HepG2 (cell line): ENCODE data around the gene PSMB3. TPM values are rescaled to one million over a fixed set of nuclear protein-coding genes. Genes with fewer than 3 reads are reported as not detected.
A peak's percentile ranks its signal among the peaks of the same experiment; 100 is the strongest.

ENCODE experiments used
- ASH2L ChIP-seq: fragments of 300-600, 200-600 bp; sonication (generic); IDR thresholded peaks from 2 replicates; pipeline ENCODE4 v1.7.0; 2017; ENCODE audit warnings: low read depth, mild to moderate bottlenecking, moderate library complexity, mixed read lengths, low read length; ENCODE audit not compliant: insufficient read length
- ATF6 ChIP-seq: sonication (generic); formaldehyde crosslinking; conservative IDR thresholded peaks from 2 replicates; pipeline ENCODE4 v1.4.0; 2020; ENCODE audit warnings: missing genetic modification reagents
- ATF7 ChIP-seq, 2 experiments: fragments of 450-650 bp in 1 of 2; sonication (generic) in 1 of 2; formaldehyde crosslinking in 1 of 2; IDR thresholded peaks; 2 replicates each; pipeline versions ENCODE4 v1.4.0 to v1.6.1; 2016 to 2020; ENCODE audit warnings: antibody characterized with exemption in 1 of 2, mild to moderate bottlenecking in 1 of 2, missing genetic modification reagents in 1 of 2
- CHD2 ChIP-seq: IDR thresholded peaks from 2 replicates; pipeline ENCODE4 v1.6.1; 2011; ENCODE audit warnings: low read depth, low read length, improper control_type of control experiment
- DBP ChIP-seq: sonication (generic); formaldehyde crosslinking; IDR thresholded peaks from 2 replicates; pipeline ENCODE4 v1.4.0; 2020; ENCODE audit warnings: missing genetic modification reagents; ENCODE audit errors: not compliant biosample characterization
- GATAD1 ChIP-seq: IDR thresholded peaks from 2 replicates; pipeline ENCODE4 v1.6.1; 2016; ENCODE audit warnings: missing genetic modification reagents, missing compliant biosample characterization
- GMEB2 ChIP-seq: IDR thresholded peaks from 2 replicates; pipeline ENCODE4 v1.6.1; 2016; ENCODE audit warnings: missing biosample characterization, missing genetic modification reagents, low read depth
- KDM1A ChIP-seq: IDR thresholded peaks from 2 replicates; pipeline ENCODE4 v1.6.1; 2016; ENCODE audit warnings: missing compliant biosample characterization
- MXD4 ChIP-seq: IDR thresholded peaks from 2 replicates; pipeline ENCODE4 v1.6.1; 2016; ENCODE audit warnings: mild to moderate bottlenecking, missing biosample characterization, missing genetic modification reagents
- PREB ChIP-seq: sonication (generic); formaldehyde crosslinking; IDR thresholded peaks from 2 replicates; pipeline ENCODE4 v1.4.0; 2020; ENCODE audit warnings: missing genetic modification reagents
- RAD21 ChIP-seq: fragments of 450-650 bp; formaldehyde crosslinking; IDR thresholded peaks from 2 replicates; pipeline ENCODE4 v1.5.0; 2020; ENCODE audit warnings: mild to moderate bottlenecking
- RFX3 ChIP-seq: IDR thresholded peaks from 2 replicates; pipeline ENCODE4 v1.6.1; 2016; ENCODE audit warnings: missing biosample characterization, missing genetic modification reagents
- RFXANK ChIP-seq: IDR thresholded peaks from 2 replicates; pipeline ENCODE4 v1.6.1; 2016
- SMAD3 ChIP-seq: sonication (generic); formaldehyde crosslinking; IDR thresholded peaks from 2 replicates; pipeline ENCODE4 v1.4.0; 2020; ENCODE audit warnings: missing genetic modification reagents
- SMARCE1 ChIP-seq: fragments of 450-650 bp; IDR thresholded peaks from 2 replicates; pipeline ENCODE4 v1.6.1; 2017; ENCODE audit warnings: borderline replicate concordance
- U2AF2 ChIP-seq: fragments of 200-400 bp; formaldehyde crosslinking; IDR thresholded peaks from 2 replicates; pipeline ENCODE4 v1.6.1; 2017; ENCODE audit warnings: low read depth, mild to moderate bottlenecking, low read length
- XBP1 ChIP-seq: sonication (generic); formaldehyde crosslinking; IDR thresholded peaks from 2 replicates; pipeline ENCODE4 v1.5.0; 2020; ENCODE audit warnings: missing genetic modification reagents
- YY1 ChIP-seq: IDR thresholded peaks from 2 replicates; pipeline ENCODE4 v1.6.1; 2011; ENCODE audit warnings: low read length, low read depth, moderate library complexity, mild to moderate bottlenecking; ENCODE audit not compliant: insufficient read depth, insufficient replicate concordance
- ZFAT ChIP-seq: sonication (generic); formaldehyde crosslinking; conservative IDR thresholded peaks from 2 replicates; pipeline ENCODE4 v1.8.1; 2023; ENCODE audit warnings: missing genetic modification reagents, inconsistent platforms
- ZMAT5 ChIP-seq: sonication (generic); formaldehyde crosslinking; IDR thresholded peaks from 2 replicates; pipeline ENCODE4 v1.5.0; 2020; ENCODE audit warnings: mild to moderate bottlenecking, low read depth, missing genetic modification reagents, borderline replicate concordance
- ZNF264 ChIP-seq: sonication (generic); formaldehyde crosslinking; IDR thresholded peaks from 2 replicates; pipeline ENCODE4 v1.4.0; 2020; ENCODE audit warnings: missing genetic modification reagents
- ZNF83 ChIP-seq: sonication (generic); formaldehyde crosslinking; IDR thresholded peaks from 2 replicates; pipeline ENCODE4 v1.4.0; 2020; ENCODE audit warnings: missing genetic modification reagents, mild to moderate bottlenecking, borderline replicate concordance
- ZSCAN31 ChIP-seq: sonication (generic); formaldehyde crosslinking; IDR thresholded peaks from 2 replicates; pipeline ENCODE4 v1.5.0; 2020; ENCODE audit warnings: low read depth, mild to moderate bottlenecking, missing genetic modification reagents
- polyA plus RNA-seq, 8 experiments: library from polyadenylated mRNA; depleted of rRNA in 3 of 8; stranded (reverse) in 7 of 8; unstranded in 1 of 8; fragments of >200 nt; fragmentation: Illumina TruSeq in 4 of 8; extraction: Trizol in 4 of 8; gene quantifications; 2 replicates each; pipeline versions ENCODE4 v1.2.1 to v1.2.3, GENCODE V29; 2011 to 2016; ENCODE audit warnings: low read depth in 4 of 8, missing spikeins in 1 of 8, mixed read lengths in 1 of 8; ENCODE audit not compliant: insufficient read depth in 1 of 8
- total RNA-seq, 5 experiments: library from RNA; depleted of rRNA; stranded (reverse); fragments of >200 nt; fragmentation: Illumina TruSeq; extraction: Trizol; gene quantifications; 2 replicates each; pipeline ENCODE4 v1.2.3, GENCODE V29; 2016; ENCODE audit warnings: low read depth in 1 of 5

PSMB3 gene
- total and polyA plus RNA-seq, 2 of the 13 experiments (the other 11 are each of a cell fraction or from before 2014, with no cell fraction given) = 366 to 517 TPM

- TF ChIP-seq ATF6 (CRISPR knock-in tag) (no peak), RAD21 (CRISPR knock-in tag) (peak; percentile 45; the same call in 1 of the 2 replicates), ZMAT5 (CRISPR knock-in tag) (no peak), CHD2 (no peak), YY1 (no peak), ZFAT (CRISPR knock-in tag) (no peak), DBP (CRISPR knock-in tag) (peak; percentile 58), SMARCE1 (no peak), KDM1A (CRISPR knock-in tag) (no peak), SMAD3 (CRISPR knock-in tag) (no peak; the same call in 1 of the 2 replicates), ZSCAN31 (peak; percentile 95), RFXANK (CRISPR knock-in tag) (no peak), ASH2L (peak; percentile 84), ZNF264 (CRISPR knock-in tag) (no peak), PREB (CRISPR knock-in tag) (no peak; the same call in 1 of the 2 replicates), XBP1 (CRISPR knock-in tag) (no peak), MXD4 (CRISPR knock-in tag) (peak; percentile 47; the same call in 1 of the 2 replicates), U2AF2 (no peak), RFX3 (CRISPR knock-in tag) (no peak), GMEB2 (CRISPR knock-in tag) (no peak), GATAD1 (CRISPR knock-in tag) (peak; percentile 45), ATF7 (IDR thresholded peaks at IDR 0.05) (no peak), ATF7 (CRISPR knock-in tag; IDR thresholded peaks at IDR 0.05) (no peak), ZNF83 (CRISPR knock-in tag) (0 out of 2 replicates have a peak, but pooled peaks have one; percentile 82)
Measured at GRCh38 chr17:38730526-38731379, 21.8 kb upstream of the PSMB3 start (continued).
